A549 (cell line): ENCODE data around the gene SIM2.

Experiments
- CHD4 ChIP-seq: fragments of 200-600 bp; sonication (generic); IDR thresholded peaks from 2 replicates; pipeline ENCODE4 v1.6.1; 2016; ENCODE audit warnings: antibody characterized with exemption, mild to moderate bottlenecking, borderline replicate concordance
- HDAC2 ChIP-seq: fragments of 200-600 bp; sonication (generic); IDR thresholded peaks from 2 replicates; pipeline ENCODE4 v1.6.1; 2016
- JUNB ChIP-seq: fragments of >200 bp; sonication (Bioruptor Twin); formaldehyde crosslinking; IDR thresholded peaks from 2 replicates; pipeline ENCODE4 v1.6.1; 2016
- RAD21 ChIP-seq, 2 experiments: fragments of >200 bp in 1 of 2; sonication (Bioruptor Twin) in 1 of 2; formaldehyde crosslinking in 1 of 2; IDR thresholded peaks in 1 of 2; conservative IDR thresholded peaks in 1 of 2; 2 replicates in 1 of 2; 3 replicates in 1 of 2; pipeline ENCODE4 v1.6.1; 2012 to 2018; ENCODE audit warnings: inconsistent platforms in 1 of 2
- REST ChIP-seq: fragments of 200-600 bp; sonication (generic); IDR thresholded peaks from 2 replicates; pipeline ENCODE4 v1.6.1; 2016; ENCODE audit warnings: antibody characterized with exemption, mild to moderate bottlenecking, moderate library complexity
- SMC3 ChIP-seq: fragments of >200 bp; sonication (Bioruptor Twin); formaldehyde crosslinking; IDR thresholded peaks from 3 replicates; pipeline ENCODE4 v1.6.1; 2018; ENCODE audit warnings: inconsistent platforms
- TF ChIP-seq, protein P1 (sequence below): fragments of >200 bp; sonication (Bioruptor Twin); formaldehyde crosslinking; IDR thresholded peaks from 3 replicates; pipeline ENCODE4 v1.5.1; 2016

DNA sequence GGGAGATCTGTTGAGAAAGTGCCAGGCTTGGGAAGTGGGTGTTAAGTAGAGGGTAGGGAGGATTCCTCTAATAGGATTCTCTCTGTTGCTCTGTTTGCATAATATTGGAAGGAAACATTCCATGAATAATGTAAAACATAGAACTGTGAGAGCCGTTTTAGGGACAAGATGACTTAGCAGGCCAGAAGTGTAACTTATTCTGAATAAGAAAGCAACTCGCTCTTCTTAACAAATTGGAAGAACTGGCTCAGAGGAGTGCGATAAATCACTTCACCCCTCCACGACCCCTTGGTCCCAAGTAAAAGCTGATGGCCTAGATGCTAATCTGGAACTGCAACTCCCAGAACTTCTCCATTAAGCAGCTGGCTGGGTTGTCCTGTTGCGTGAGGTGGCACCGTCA is 19.1 kb downstream of the SIM2 start:
- TF ChIP-seq, protein P1, sequence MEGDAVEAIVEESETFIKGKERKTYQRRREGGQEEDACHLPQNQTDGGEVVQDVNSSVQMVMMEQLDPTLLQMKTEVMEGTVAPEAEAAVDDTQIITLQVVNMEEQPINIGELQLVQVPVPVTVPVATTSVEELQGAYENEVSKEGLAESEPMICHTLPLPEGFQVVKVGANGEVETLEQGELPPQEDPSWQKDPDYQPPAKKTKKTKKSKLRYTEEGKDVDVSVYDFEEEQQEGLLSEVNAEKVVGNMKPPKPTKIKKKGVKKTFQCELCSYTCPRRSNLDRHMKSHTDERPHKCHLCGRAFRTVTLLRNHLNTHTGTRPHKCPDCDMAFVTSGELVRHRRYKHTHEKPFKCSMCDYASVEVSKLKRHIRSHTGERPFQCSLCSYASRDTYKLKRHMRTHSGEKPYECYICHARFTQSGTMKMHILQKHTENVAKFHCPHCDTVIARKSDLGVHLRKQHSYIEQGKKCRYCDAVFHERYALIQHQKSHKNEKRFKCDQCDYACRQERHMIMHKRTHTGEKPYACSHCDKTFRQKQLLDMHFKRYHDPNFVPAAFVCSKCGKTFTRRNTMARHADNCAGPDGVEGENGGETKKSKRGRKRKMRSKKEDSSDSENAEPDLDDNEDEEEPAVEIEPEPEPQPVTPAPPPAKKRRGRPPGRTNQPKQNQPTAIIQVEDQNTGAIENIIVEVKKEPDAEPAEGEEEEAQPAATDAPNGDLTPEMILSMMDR, result no peak
- TF ChIP-seq HDAC2, result no peak
- no peak for TF ChIP-seq RAD21 (conservative IDR thresholded peaks at IDR 0.05 in 1 of 2, IDR thresholded peaks at IDR 0.05 in 1 of 2)
- TF ChIP-seq JUNB, result no peak
- TF ChIP-seq SMC3, result no peak
- no peak for TF ChIP-seq REST
- TF ChIP-seq CHD4, result no peak
